GM19397 (cell line): Measurements from ENCODE around the gene FBLIM1.
"Not testable (repeated sequence)": the region's sequence is repeated elsewhere in the genome, so short reads cannot be mapped to it uniquely, and the experiment has no call there.

Experiments used
- ATAC-seq: cut with Tn5 transposase; IDR thresholded peaks from one replicate; pipeline ENCODE4 v1.9.1; 2021; ENCODE audit warnings: mild to moderate bottlenecking, moderate library complexity; ENCODE audit not compliant: unreplicated experiment

The FBLIM1 gene

DNA sequence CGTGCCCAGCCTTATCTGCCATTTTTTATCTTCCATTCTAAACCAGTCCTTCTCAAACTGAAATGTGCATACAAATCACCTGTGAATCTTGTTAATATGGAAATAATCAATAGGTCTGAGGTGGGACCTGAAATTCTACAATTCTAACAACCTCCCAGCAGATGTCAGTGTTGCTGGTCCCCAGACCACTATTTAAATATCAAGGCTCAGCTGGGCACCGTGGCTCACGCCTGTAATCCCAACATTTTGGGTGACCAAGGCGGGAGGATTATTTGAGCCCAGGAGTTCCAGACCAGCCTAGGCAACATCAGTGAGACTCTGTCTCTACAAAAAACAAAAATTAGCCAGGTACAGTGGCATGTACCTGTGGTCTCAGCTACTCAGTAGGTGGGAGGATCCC lies 44.8 kb downstream of the FBLIM1 start:
- no peak for ATAC-seq

DNA sequence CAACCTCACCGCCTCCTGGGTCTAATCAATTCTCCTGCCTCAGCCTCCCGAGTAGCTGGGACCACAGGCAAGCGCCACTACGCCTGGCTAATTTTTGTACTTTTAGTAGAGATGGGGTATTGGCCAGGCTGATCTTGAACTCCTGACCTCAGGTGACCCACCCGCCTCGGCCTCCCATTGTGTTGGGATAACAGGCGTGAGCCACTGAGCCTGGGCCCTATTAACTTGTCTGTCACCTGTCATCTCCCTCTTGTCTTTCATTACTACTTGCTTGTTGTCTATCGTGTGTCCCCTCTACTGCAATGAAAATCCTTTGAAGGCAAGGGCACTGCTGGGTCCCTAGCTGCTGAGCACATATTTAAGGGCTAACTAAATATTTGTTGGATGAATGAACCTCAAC lies 45.5 kb downstream of the FBLIM1 start:
- no peak for ATAC-seq

GRCh38 chr1:15807121-15807520 lies 48.5 kb downstream of the FBLIM1 start:
- ATAC-seq, result no peak

DNA sequence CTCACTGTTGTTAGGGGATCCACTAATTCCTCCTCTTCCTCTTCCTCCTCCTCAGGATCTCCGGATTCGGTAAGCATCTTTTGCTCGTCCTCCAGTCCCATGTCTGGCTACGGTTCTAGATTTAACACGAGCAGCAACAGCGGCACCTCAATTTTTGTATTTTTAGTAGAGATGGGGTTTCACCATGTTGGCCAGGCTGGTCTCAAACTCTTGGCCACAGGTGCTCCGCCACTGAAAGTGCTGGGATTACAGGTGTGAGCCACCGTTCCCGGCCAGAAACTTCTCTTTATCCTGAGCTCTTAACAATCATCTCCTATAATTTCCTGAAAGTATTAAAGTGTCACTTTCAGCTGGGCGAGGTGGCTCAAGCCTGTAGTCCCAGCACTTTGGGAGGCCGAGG lies 49.0 kb downstream of the FBLIM1 start, which contains the start of gene UQCRHL:
Gene UQCRHL (minus strand): TSS at position 101 of the 400 bp plus-strand sequence. CDS start 0 bp downstream, at position 101.
- not testable (repeated sequence) for ATAC-seq

GRCh38 chr1:15808955-15809354 lies 50.4 kb downstream of the FBLIM1 start:
- ATAC-seq, result no peak

GRCh38 chr1:15810073-15810472 lies 51.5 kb downstream of the FBLIM1 start:
- no peak for ATAC-seq

GRCh38 chr1:15816674-15817073 lies 58.1 kb downstream of the FBLIM1 start:
- ATAC-seq, result no peak

DNA sequence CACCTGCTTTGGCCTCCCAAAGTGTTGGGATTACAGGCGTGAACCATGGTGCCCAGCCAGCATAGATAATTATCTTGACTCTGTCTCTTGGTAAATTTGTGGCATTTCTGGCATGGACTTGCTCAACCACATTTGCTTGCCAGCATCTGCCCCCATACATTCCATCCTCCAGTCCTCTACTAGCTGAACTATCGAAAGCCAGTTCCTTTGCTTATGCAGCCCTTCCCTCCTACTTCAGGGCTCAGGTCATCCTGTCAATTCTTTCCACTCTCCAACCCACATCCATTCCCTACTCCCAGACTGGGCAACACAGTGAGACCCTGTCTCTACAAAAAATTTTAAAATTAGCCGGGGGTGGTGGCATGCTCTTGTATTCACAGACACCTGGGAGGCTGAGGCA lies 61.9 kb downstream of the FBLIM1 start:
- ATAC-seq, result no peak

GRCh38 chr1:15825800-15826199 lies 67.2 kb downstream of the FBLIM1 start:
- ATAC-seq, result no peak

DNA sequence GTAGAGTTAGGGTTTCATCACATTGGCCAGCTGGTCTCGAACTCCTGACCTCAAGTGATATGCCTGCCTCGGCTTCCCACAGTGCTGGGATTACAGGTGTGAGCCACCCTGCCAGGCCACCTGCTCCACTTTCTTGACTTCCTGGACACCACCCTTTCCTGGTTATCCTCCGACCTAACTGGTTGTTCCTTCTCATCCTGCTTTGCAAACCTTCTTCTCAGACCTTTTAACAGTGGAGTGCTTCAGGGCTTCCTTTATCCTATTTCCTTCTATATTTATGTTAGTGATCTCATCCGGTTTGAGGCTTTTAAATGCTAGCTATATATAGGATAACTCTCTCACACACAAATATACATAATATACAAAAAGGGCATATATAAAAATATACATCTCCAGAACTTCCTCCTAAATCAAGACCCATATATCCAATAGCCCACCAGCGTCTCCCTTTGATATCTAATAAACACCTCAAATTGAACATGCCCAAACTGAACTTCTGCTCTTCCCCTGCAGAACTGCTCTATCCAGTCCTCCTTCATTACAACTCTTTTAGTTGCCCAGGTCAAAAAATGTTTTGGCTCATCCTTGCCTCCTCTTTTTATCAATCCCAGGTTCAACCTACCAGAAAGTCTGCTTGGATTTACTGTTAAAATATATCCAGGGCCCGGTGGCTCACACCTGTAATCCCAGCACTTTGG lies 68.4 kb downstream of the FBLIM1 start:
- ATAC-seq, result no peak

DNA sequence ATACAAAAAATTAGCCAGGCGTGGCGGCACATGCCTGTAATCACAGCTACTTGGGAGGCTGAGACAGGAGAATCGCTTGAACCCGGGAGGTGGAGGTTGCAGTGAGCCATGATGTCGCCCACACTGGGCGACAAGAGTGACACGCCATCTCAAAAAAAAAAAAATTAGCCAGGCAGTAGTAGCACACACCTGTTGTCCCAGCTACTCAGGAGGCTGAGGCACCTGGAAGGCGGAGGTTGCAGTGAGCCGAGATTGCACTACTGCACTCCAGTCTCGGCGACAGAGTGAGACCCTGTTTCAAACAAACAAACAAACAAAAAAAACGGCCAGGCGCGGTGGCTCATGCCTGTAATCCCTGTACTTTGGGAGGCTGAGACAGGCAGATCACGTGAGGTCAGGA lies 69.0 kb downstream of the FBLIM1 start:
- not testable (repeated sequence) for ATAC-seq

DNA sequence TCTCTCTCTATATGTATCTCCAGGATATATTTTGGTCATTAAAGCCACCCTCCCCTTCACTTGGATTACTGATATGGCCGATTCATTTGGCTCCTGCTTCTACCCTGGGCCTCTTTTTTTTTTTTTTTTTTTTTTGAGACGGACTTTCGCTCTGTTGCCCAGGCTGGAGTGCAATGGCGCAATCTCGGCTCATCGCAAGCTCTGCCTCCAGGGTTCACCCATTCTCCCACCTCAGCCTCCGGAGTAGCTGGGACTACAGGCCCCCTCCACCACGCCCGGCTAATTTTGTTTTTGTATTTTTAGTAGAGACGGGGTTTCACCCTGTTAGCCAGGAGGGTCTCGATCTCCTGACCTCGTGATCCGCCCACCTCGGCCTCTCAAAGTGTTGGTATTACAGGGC lies 70.3 kb downstream of the FBLIM1 start:
- not testable (repeated sequence) for ATAC-seq

DNA sequence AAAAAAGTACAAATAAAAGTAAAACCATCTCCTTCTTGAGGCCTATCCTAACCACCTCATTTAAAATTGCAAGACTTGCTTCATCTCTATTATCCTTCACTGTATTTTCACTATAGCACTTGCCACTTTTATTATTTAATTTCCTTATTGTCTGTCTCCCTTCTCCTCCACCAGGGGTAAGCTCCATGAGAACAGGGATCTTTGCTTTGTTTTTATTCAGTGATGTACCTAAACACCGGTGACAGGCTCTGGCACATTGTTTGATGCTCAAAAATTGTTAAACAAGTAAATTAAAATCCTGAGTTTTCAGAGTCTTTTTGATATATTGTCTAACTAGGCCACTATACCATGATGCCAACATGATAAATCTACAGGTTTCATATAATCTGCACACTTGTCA lies 71.7 kb downstream of the FBLIM1 start:
- ATAC-seq, result no peak

GRCh38 chr1:15833069-15833679 lies 74.6 kb downstream of the FBLIM1 start:
- ATAC-seq, result no peak

- no peak for ATAC-seq
Measured at GRCh38 chr1:15833842-15834405, 75.3 kb downstream of the FBLIM1 start.

- ATAC-seq, result peak; percentile 53
Measured at GRCh38 chr1:15834406-15835204, 76.0 kb downstream of the FBLIM1 start.

DNA sequence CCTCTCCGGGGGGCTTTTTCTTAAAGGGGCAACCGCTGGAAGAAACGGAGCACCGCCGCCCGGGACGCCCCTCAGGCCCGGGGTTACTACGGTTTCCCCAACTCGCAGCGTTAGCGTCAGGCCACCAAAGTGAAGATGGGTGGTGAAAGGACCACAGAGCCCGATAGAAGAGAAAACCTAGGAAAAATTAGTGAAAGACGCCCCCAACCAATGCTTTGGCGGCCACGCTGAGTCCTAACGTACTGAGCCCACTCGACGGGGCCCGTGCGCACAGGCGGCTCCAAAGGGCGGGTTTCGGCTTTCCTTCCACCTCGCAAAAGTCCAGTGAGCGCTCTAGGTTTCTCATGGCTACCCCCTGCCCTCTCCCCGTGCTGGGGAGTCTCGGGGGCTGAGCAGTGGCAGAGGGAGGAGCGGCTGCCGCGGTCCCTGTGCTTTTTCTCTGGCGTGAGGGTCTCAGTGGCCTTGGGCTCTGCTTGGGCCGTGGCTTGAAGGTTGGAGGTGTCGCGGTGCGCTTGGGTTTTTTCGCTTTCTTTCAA lies 76.7 kb downstream of the FBLIM1 start:
- peak; percentile 3 for ATAC-seq

GRCh38 chr1:15835741-15836510 lies 77.3 kb downstream of the FBLIM1 start:
- ATAC-seq, result peak; percentile 57
